Neural progenitor cell (in vitro differentiated cells): ENCODE data around the gene NINL. TPM values are rescaled to one million over a fixed set of nuclear protein-coding genes. Genes with fewer than 3 reads are reported as not detected.
A peak's percentile ranks its signal among the peaks of the same experiment; 100 is the strongest.

Experiments
- DNase-seq: peaks from one replicate; pipeline ENCODE4 v3.0.0-alpha.2; 2016; ENCODE audit warnings: low spot score
- H2AFZ ChIP-seq: fragments of 200-600 bp; sonication (generic); replicated peaks from 2 replicates; pipeline ENCODE4 v1.6.1; 2016; ENCODE audit warnings: antibody characterized with exemption
- H3F3A ChIP-seq: fragments of 200-600 bp; sonication (generic); 2 replicates; pipeline ENCODE4 v1.6.1; 2016; ENCODE audit warnings: antibody characterized with exemption, low read depth
- H3K27ac ChIP-seq: fragments of 200-600 bp; sonication (generic); 2 replicates; pipeline ENCODE4 v1.5.1; 2016; ENCODE audit warnings: mild to moderate bottlenecking
- H3K27me3 ChIP-seq: fragments of 200-600 bp; sonication (generic); 2 replicates; pipeline ENCODE4 v1.6.1; 2016; ENCODE audit warnings: mild to moderate bottlenecking, moderate library complexity
- H3K36me3 ChIP-seq: fragments of 200-600 bp; sonication (generic); 2 replicates; pipeline ENCODE4 v1.5.1; 2016
- H3K4me1 ChIP-seq: fragments of 200-600 bp; sonication (generic); 2 replicates; pipeline ENCODE4 v1.6.1; 2016; ENCODE audit warnings: mixed run types
- H3K4me2 ChIP-seq: fragments of 200-600 bp; sonication (generic); 2 replicates; pipeline ENCODE4 v1.6.1; 2016
- H3K4me3 ChIP-seq: fragments of 200-600 bp; sonication (generic); 2 replicates; pipeline ENCODE4 v1.5.1; 2016
- H3K79me2 ChIP-seq: fragments of 200-600 bp; sonication (generic); 2 replicates; pipeline ENCODE4 v1.6.1; 2016; ENCODE audit warnings: low read depth
- H3K9ac ChIP-seq: fragments of 200-600 bp; sonication (generic); 2 replicates; pipeline ENCODE4 v1.6.1; 2016
- H3K9me3 ChIP-seq: fragments of 200-600 bp; sonication (generic); 2 replicates; pipeline ENCODE4 v1.5.1; 2016; ENCODE audit warnings: low read depth
- H4K20me1 ChIP-seq: fragments of 200-600 bp; sonication (generic); 2 replicates; pipeline ENCODE4 v1.6.1; 2016; ENCODE audit warnings: low read depth
- H3K27ac Mint-ChIP-seq: 3 replicates; pipeline ENCODE4 v1.8.0; 2021; ENCODE audit warnings: mixed read lengths
- H3K27me3 Mint-ChIP-seq: 2 replicates; pipeline ENCODE4 v1.8.0; 2022; ENCODE audit warnings: low read depth, mild to moderate bottlenecking, inconsistent platforms, moderate library complexity, mixed read lengths; ENCODE audit not compliant: insufficient read depth
- H3K36me3 Mint-ChIP-seq: 3 replicates; pipeline ENCODE4 v1.8.0; 2021; ENCODE audit warnings: mixed read lengths
- H3K4me1 Mint-ChIP-seq: 3 replicates; pipeline ENCODE4 v1.8.0; 2021; ENCODE audit warnings: mixed read lengths
- H3K4me3 Mint-ChIP-seq: 3 replicates; pipeline ENCODE4 v1.8.0; 2021; ENCODE audit warnings: mild to moderate bottlenecking, moderate library complexity, mixed read lengths
- H3K9me3 Mint-ChIP-seq: 3 replicates; pipeline ENCODE4 v1.8.0; 2020; ENCODE audit warnings: mixed read lengths
- EZH2 ChIP-seq: fragments of 200-600 bp; sonication (generic); IDR thresholded peaks from 2 replicates; pipeline ENCODE4 v1.6.1; 2017; ENCODE audit warnings: antibody characterized with exemption, mild to moderate bottlenecking, moderate library complexity
- EZH2phosphoT487 ChIP-seq: fragments of 200-600 bp; sonication (generic); IDR thresholded peaks from 2 replicates; pipeline ENCODE4 v1.6.1; 2017; ENCODE audit warnings: antibody characterized with exemption
- total RNA-seq: library from RNA; depleted of rRNA; stranded (reverse); fragments of >200 nt; gene quantifications from 2 replicates; pipeline ENCODE4 v1.2.3, GENCODE V29; 2015; ENCODE audit warnings: low replicate concordance
- TF ChIP-seq, protein P1 (sequence below): fragments of 200-600 bp; sonication (generic); IDR thresholded peaks from 2 replicates; pipeline ENCODE4 v1.5.1; 2017; ENCODE audit warnings: antibody characterized with exemption, mild to moderate bottlenecking

The NINL gene
- total RNA-seq, 1 donor from 2014 or later = 21.5 TPM

DNA sequence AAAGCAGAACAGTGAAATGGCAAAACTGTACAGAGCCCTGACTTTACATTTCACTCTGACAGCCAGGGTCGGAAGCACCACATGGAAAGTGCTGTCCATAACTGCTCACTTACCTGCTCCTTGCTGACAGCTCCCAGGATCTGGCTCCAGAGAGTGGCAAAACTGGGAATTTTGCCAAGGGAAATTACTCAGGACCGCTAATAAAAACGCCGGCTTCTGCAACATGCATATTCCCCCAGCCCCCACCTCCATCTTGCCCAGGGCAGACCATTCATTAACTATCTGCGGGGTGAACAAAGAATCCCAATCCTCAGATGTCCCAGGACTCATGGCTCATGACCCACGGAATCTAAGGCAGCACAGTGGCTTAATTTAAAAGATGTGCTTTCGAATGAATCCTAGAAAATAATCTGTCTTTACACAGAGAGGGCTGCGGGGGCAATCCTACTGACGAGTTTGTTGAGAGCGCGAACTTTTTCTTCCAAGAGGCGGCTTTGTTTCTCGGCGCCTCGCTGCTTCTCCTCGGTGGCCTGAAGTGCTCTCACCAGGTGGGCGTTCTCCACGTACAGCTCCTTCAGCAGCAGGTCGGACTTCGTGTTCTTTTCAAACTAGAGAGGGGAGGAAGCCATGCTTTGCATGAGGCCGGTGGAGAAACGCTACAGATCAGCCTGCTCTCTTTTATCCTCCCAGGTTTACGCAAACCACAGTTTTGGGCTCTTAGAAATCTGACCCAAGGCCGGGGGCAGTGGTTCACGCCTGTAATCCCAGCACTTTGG, 132.1 kb downstream of the NINL start:
- no peak for DNase-seq
- H3K36me3 Mint-ChIP-seq = peaks cover 55% of the 10 kb centered on the region

DNA sequence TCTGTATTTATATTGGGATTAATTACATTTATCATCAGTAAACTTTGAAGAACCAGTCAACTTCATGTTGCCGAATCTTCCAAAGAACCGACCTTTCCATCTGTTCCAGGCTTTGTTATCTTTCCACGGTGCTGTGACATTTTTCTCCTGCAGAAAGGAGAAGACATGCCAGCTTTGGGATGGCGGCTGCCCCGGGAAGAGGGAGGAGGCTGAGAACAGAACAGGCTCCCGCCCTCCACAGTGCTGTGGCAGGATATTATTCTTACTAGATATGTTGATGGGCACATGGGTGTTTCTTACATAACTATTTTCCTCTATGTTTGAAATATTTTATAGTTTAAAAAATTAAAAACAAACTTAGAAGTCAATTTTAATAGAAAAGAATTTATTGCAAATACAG, 133.0 kb downstream of the NINL start:
- H3K36me3 Mint-ChIP-seq = peaks cover 60% of the 10 kb centered on the region
- TF ChIP-seq EZH2 (no peak), EZH2phosphoT487 (no peak)
- TF ChIP-seq, protein P1, sequence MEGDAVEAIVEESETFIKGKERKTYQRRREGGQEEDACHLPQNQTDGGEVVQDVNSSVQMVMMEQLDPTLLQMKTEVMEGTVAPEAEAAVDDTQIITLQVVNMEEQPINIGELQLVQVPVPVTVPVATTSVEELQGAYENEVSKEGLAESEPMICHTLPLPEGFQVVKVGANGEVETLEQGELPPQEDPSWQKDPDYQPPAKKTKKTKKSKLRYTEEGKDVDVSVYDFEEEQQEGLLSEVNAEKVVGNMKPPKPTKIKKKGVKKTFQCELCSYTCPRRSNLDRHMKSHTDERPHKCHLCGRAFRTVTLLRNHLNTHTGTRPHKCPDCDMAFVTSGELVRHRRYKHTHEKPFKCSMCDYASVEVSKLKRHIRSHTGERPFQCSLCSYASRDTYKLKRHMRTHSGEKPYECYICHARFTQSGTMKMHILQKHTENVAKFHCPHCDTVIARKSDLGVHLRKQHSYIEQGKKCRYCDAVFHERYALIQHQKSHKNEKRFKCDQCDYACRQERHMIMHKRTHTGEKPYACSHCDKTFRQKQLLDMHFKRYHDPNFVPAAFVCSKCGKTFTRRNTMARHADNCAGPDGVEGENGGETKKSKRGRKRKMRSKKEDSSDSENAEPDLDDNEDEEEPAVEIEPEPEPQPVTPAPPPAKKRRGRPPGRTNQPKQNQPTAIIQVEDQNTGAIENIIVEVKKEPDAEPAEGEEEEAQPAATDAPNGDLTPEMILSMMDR = no peak
- Histone ChIP-seq H3K4me3 (no peak overlapping the region), H3F3A (peaks cover 15% of the 10 kb centered on the region), H3K79me2 (no peaks in the 10 kb centered on the region), H2AFZ (no peak overlapping the region), H3K9me3 (no peaks in the 10 kb centered on the region), H3K9ac (no peak overlapping the region), H3K36me3 (peaks cover 6% of the 10 kb centered on the region), H3K4me2 (no peak overlapping the region), H4K20me1 (no peaks in the 10 kb centered on the region), H3K4me1 (no peaks in the 10 kb centered on the region), H3K27ac (no peak overlapping the region), H3K27me3 (no peaks in the 10 kb centered on the region)
- no peak overlapping the region for H3K27ac Mint-ChIP-seq
- no peak for DNase-seq
- H3K9me3 Mint-ChIP-seq = no peaks in the 10 kb centered on the region
- H3K27me3 Mint-ChIP-seq = peaks cover 10% of the 10 kb centered on the region
- H3K4me1 Mint-ChIP-seq = no peaks in the 10 kb centered on the region
- H3K4me3 Mint-ChIP-seq = no peak overlapping the region

More for the DNA sequence above, 132.1 kb downstream of the NINL start:
- H3K79me2 ChIP-seq = no peaks in the 10 kb centered on the region
- H4K20me1 ChIP-seq = no peaks in the 10 kb centered on the region
- H3F3A ChIP-seq = peaks cover 13% of the 10 kb centered on the region
- H3K4me1 ChIP-seq = no peaks in the 10 kb centered on the region
- TF ChIP-seq EZH2phosphoT487 (no peak), EZH2 (no peak)
- H3K27ac ChIP-seq = no peak overlapping the region
- H2AFZ ChIP-seq = no peak overlapping the region
- Mint-ChIP-seq H3K27ac (peak overlapping the region; percentile 63), H3K4me1 (no peaks in the 10 kb centered on the region), H3K4me3 (no peak overlapping the region), H3K27me3 (peaks cover 13% of the 10 kb centered on the region), H3K9me3 (no peaks in the 10 kb centered on the region)
- no peaks in the 10 kb centered on the region for H3K36me3 ChIP-seq
- H3K27me3 ChIP-seq = no peaks in the 10 kb centered on the region
- no peak overlapping the region for H3K4me2 ChIP-seq
- no peak overlapping the region for H3K4me3 ChIP-seq
- no peaks in the 10 kb centered on the region for H3K9me3 ChIP-seq
- H3K9ac ChIP-seq = no peak overlapping the region

DNA sequence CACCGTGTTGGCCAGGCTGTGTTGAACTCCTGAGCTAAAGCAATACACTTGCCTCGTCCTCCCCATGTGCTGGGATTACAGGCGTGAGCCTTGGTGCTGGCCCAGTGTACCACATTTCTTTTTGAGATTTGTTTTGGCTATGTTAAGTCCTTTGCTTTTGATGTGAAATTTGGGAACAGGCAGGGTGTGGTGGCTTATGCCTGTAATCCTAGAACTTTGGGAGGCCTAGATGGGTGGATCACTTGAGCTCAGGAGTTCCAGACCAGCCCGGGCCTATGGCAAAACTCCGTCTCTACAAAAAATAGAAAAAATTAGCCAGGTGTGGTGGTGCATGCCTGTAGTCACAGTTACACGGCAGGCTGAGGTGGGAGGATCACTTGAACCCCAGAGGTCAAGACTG, 137.7 kb downstream of the NINL start:
- Mint-ChIP-seq H3K9me3 (no peaks in the 10 kb centered on the region), H3K4me1 (no peaks in the 10 kb centered on the region), H3K27ac (no peak overlapping the region), H3K4me3 (no peak overlapping the region), H3K27me3 (peaks cover 3% of the 10 kb centered on the region), H3K36me3 (peaks cover 58% of the 10 kb centered on the region)
- no peaks in the 10 kb centered on the region for H3K79me2 ChIP-seq
- no peak overlapping the region for H2AFZ ChIP-seq
- no peaks in the 10 kb centered on the region for H3K4me1 ChIP-seq
- peaks cover 15% of the 10 kb centered on the region for H3F3A ChIP-seq
- no peaks in the 10 kb centered on the region for H3K27me3 ChIP-seq
- H3K27ac ChIP-seq = no peak overlapping the region
- no peaks in the 10 kb centered on the region for H3K9me3 ChIP-seq
- no peaks in the 10 kb centered on the region for H4K20me1 ChIP-seq
- TF ChIP-seq, protein P1 = no peak
- no peak for TF ChIP-seq EZH2phosphoT487
- no peak overlapping the region for H3K4me2 ChIP-seq
- DNase-seq = no peak
- peaks cover 21% of the 10 kb centered on the region for H3K36me3 ChIP-seq
- no peak overlapping the region for H3K9ac ChIP-seq
- no peak overlapping the region for H3K4me3 ChIP-seq

DNA sequence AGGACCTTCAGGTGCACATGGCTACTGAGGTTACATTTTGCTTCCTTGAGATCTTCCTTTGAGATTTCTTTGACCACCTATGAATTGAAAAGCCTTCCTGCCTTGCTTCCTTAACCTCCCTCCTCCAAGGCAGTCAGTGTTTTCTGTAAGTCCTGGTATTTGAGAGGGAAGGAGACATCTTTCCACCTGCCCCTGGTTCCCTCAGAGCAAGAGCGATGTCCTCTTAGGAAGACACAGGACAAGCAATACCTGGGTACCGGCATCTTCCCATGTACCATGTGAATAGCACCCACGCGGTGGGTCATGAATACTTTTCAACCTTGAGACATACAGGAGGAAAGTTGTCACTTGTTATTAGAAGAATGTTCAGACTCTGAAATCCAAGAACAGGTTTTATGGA, 140.8 kb downstream of the NINL start:
- H3K27ac Mint-ChIP-seq = no peak overlapping the region
- Histone ChIP-seq H3K4me2 (no peak overlapping the region), H3K36me3 (peaks cover 29% of the 10 kb centered on the region), H3K79me2 (no peaks in the 10 kb centered on the region), H2AFZ (no peak overlapping the region), H3K9ac (no peak overlapping the region), H3F3A (peaks cover 13% of the 10 kb centered on the region), H3K4me3 (no peak overlapping the region), H3K27ac (no peak overlapping the region), H3K27me3 (no peaks in the 10 kb centered on the region), H3K4me1 (no peaks in the 10 kb centered on the region), H4K20me1 (no peaks in the 10 kb centered on the region), H3K9me3 (no peaks in the 10 kb centered on the region)
- no peak for DNase-seq
- peaks cover 50% of the 10 kb centered on the region for H3K36me3 Mint-ChIP-seq
- H3K9me3 Mint-ChIP-seq = no peaks in the 10 kb centered on the region
- no peaks in the 10 kb centered on the region for H3K27me3 Mint-ChIP-seq
- TF ChIP-seq EZH2phosphoT487 = no peak
- no peak for TF ChIP-seq EZH2
- TF ChIP-seq, protein P1 = no peak
- no peaks in the 10 kb centered on the region for H3K4me1 Mint-ChIP-seq
- no peak overlapping the region for H3K4me3 Mint-ChIP-seq
